ENCODE results near the gene SPPL2C. TPM values are rescaled to one million over a fixed set of nuclear protein-coding genes. Genes with fewer than 3 reads are reported as not detected.

SPPL2C gene
- total RNA-seq, 2 experiments from 2014 or later = not detected

- Histone ChIP-seq H3K27ac (ENCODE audit: low read depth, low read length, poor library complexity, severe bottlenecking) (no peak overlapping the region), H2AFZ (ENCODE audit: low read length) (no peak overlapping the region), H3K4me1 (ENCODE audit: insufficient read depth, low read length, poor library complexity, severe bottlenecking) (no peaks in the 10 kb centered on the region), H3K36me3 (ENCODE audit: insufficient read depth, low read length) (no peaks in the 10 kb centered on the region), H3K9me2 (ENCODE audit: insufficient read depth, low read length) (no peaks in the 10 kb centered on the region), H3K79me2 (ENCODE audit: insufficient read depth, low read depth, low read length) (no peaks in the 10 kb centered on the region), H3K4me2 (ENCODE audit: low read length) (no peak overlapping the region), H4K20me1 (ENCODE audit: insufficient read depth, low read length) (no peaks in the 10 kb centered on the region), H3K9me3 (ENCODE audit: low read length) (no peaks in the 10 kb centered on the region), H3K4me3 (ENCODE audit: low read depth, low read length, poor library complexity, severe bottlenecking) (no peak overlapping the region)
- ChIA-PET POLR2A (interaction anchor here (0.6 kb wide), 1 partner anchor 38 kb away, joined by 6 read pairs; no protein-coding TSS in a partner anchor), CTCF (ENCODE audit: unreplicated experiment) (no interaction called here)
- intact Hi-C loops (cut with micrococcal nuclease; ENCODE audit: unreplicated experiment) = no loop called here
- BruUV-seq (replicated peaks) = no TSS peak
- TF ChIP-seq, protein P1, sequence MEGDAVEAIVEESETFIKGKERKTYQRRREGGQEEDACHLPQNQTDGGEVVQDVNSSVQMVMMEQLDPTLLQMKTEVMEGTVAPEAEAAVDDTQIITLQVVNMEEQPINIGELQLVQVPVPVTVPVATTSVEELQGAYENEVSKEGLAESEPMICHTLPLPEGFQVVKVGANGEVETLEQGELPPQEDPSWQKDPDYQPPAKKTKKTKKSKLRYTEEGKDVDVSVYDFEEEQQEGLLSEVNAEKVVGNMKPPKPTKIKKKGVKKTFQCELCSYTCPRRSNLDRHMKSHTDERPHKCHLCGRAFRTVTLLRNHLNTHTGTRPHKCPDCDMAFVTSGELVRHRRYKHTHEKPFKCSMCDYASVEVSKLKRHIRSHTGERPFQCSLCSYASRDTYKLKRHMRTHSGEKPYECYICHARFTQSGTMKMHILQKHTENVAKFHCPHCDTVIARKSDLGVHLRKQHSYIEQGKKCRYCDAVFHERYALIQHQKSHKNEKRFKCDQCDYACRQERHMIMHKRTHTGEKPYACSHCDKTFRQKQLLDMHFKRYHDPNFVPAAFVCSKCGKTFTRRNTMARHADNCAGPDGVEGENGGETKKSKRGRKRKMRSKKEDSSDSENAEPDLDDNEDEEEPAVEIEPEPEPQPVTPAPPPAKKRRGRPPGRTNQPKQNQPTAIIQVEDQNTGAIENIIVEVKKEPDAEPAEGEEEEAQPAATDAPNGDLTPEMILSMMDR (conservative IDR thresholded peaks at IDR 0.05; ENCODE audit: low read length) = no peak
- TF ChIP-seq EZH2phosphoT487 (IDR thresholded peaks at IDR 0.05; ENCODE audit: borderline replicate concordance, low read depth, low read length) = no peak
- no peak for DNase-seq (ENCODE audit: low spot score)
These were observed 5.9 kb upstream of the SPPL2C start for GRCh38 chr17:45838751-45839295.

DNA sequence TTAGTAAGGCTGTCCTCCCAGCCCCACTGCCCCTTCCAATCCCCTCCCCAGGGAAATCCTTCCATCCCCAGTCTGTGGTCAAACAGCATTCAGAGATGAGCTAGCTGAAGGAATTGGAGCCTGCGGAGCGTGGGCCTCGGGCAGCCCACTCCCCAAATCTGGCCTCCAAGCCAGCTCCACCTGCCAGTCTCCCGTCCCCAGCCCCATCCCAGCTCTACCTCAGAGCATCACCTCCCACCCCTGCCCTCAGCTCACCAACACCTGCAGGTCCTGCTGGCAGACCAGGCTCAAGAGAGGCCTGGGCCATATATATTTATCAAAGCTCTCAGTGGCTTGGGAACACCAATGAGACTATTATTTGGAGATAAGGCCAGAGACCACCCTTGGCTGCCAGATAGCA, 5.2 kb upstream of the SPPL2C start:
- no peak for TF ChIP-seq EZH2phosphoT487 (IDR thresholded peaks at IDR 0.05; ENCODE audit: borderline replicate concordance, low read depth, low read length)
- TF ChIP-seq, protein P1 (conservative IDR thresholded peaks at IDR 0.05; ENCODE audit: low read length) = no peak
- DNase-seq (ENCODE audit: low spot score) = no peak
- Histone ChIP-seq H3K36me3 (ENCODE audit: insufficient read depth, low read length) (no peaks in the 10 kb centered on the region), H4K20me1 (ENCODE audit: insufficient read depth, low read length) (no peaks in the 10 kb centered on the region), H3K4me1 (ENCODE audit: insufficient read depth, low read length, poor library complexity, severe bottlenecking) (no peaks in the 10 kb centered on the region), H2AFZ (ENCODE audit: low read length) (no peak overlapping the region), H3K4me3 (ENCODE audit: low read depth, low read length, poor library complexity, severe bottlenecking) (no peak overlapping the region), H3K79me2 (ENCODE audit: insufficient read depth, low read depth, low read length) (no peaks in the 10 kb centered on the region), H3K9me3 (ENCODE audit: low read length) (no peaks in the 10 kb centered on the region), H3K4me2 (ENCODE audit: low read length) (no peak overlapping the region), H3K27ac (ENCODE audit: low read depth, low read length, poor library complexity, severe bottlenecking) (no peak overlapping the region), H3K9me2 (ENCODE audit: insufficient read depth, low read length) (no peaks in the 10 kb centered on the region)
- intact Hi-C loops (cut with micrococcal nuclease; ENCODE audit: unreplicated experiment) = no loop called here
- no TSS peak for BruUV-seq (replicated peaks)
- ChIA-PET CTCF (ENCODE audit: unreplicated experiment) (no interaction called here), POLR2A (no interaction called here)

- Histone ChIP-seq H3K4me3 (ENCODE audit: low read depth, low read length, poor library complexity, severe bottlenecking) (no peak overlapping the region), H3K27ac (ENCODE audit: low read depth, low read length, poor library complexity, severe bottlenecking) (no peak overlapping the region), H3K9me3 (ENCODE audit: low read length) (no peaks in the 10 kb centered on the region), H3K4me2 (ENCODE audit: low read length) (no peak overlapping the region), H3K79me2 (ENCODE audit: insufficient read depth, low read depth, low read length) (no peaks in the 10 kb centered on the region), H3K36me3 (ENCODE audit: insufficient read depth, low read length) (no peaks in the 10 kb centered on the region), H2AFZ (ENCODE audit: low read length) (no peak overlapping the region), H4K20me1 (ENCODE audit: insufficient read depth, low read length) (no peaks in the 10 kb centered on the region), H3K4me1 (ENCODE audit: insufficient read depth, low read length, poor library complexity, severe bottlenecking) (no peaks in the 10 kb centered on the region), H3K9me2 (ENCODE audit: insufficient read depth, low read length) (no peaks in the 10 kb centered on the region)
- no peak for TF ChIP-seq EZH2phosphoT487 (IDR thresholded peaks at IDR 0.05; ENCODE audit: borderline replicate concordance, low read depth, low read length)
- TF ChIP-seq, protein P1 (conservative IDR thresholded peaks at IDR 0.05; ENCODE audit: low read length) = no peak
- intact Hi-C loops (cut with micrococcal nuclease; ENCODE audit: unreplicated experiment) = no loop called here
- ChIA-PET CTCF (ENCODE audit: unreplicated experiment) (no interaction called here), POLR2A (no interaction called here)
- no peak for DNase-seq (ENCODE audit: low spot score)
- no TSS peak for BruUV-seq (replicated peaks)
These were observed 3.5 kb upstream of the SPPL2C start for GRCh38 chr17:45841186-45841585.
